Liver (tissue), 9 donors: ENCODE data around the gene PRDM2. TPM values are rescaled to one million over a fixed set of nuclear protein-coding genes. Genes with fewer than 3 reads are reported as not detected.

Experiments used
- DNase-seq: peaks from one replicate; pipeline ENCODE4 v3.0.0-alpha.2; 2017; ENCODE audit warnings: low spot score
- H3K27ac ChIP-seq, 2 donors: one replicate each; pipeline ENCODE4 v1.7.0; 2013; ENCODE audit warnings: inconsistent platforms in 2 of 2, low read length in 2 of 2, control low read depth in 1 of 2, low read depth in 1 of 2, mild to moderate bottlenecking in 1 of 2
- H3K27me3 ChIP-seq, 4 donors: one replicate each; pipeline versions ENCODE4 v1.6.1 to v1.7.0; 2013; ENCODE audit warnings: low read length in 3 of 4, inconsistent platforms in 1 of 4, mild to moderate bottlenecking in 1 of 4, moderate library complexity in 1 of 4; ENCODE audit not compliant: control insufficient read depth in 4 of 4, insufficient read depth in 4 of 4
- H3K36me3 ChIP-seq, 4 donors: one replicate each; pipeline versions ENCODE4 v1.6.1 to v1.7.0; 2013; ENCODE audit warnings: low read length in 3 of 4, mild to moderate bottlenecking in 3 of 4, low read depth in 1 of 4, moderate library complexity in 1 of 4; ENCODE audit not compliant: control insufficient read depth in 4 of 4, insufficient read depth in 3 of 4
- H3K4me1 ChIP-seq, 4 donors: one replicate each; pipeline versions ENCODE4 v1.6.1 to v1.7.0; 2013; ENCODE audit warnings: low read length in 3 of 4, mild to moderate bottlenecking in 3 of 4, moderate library complexity in 1 of 4; ENCODE audit not compliant: control insufficient read depth in 4 of 4, insufficient read depth in 4 of 4
- H3K4me3 ChIP-seq, 3 donors: one replicate each; pipeline versions ENCODE4 v1.6.1 to v1.7.0; 2013; ENCODE audit warnings: low read length in 3 of 3, control low read depth in 1 of 3, low read depth in 1 of 3, mild to moderate bottlenecking in 1 of 3
- H3K9ac ChIP-seq, 2 donors: one replicate each; pipeline ENCODE4 v1.7.0; 2013; ENCODE audit warnings: low read length in 2 of 2, mild to moderate bottlenecking in 2 of 2, moderate library complexity in 2 of 2, control low read depth in 1 of 2, low read depth in 1 of 2
- H3K9me3 ChIP-seq, 4 donors: one replicate each; pipeline versions ENCODE4 v1.6.1 to v1.7.0; 2013; ENCODE audit warnings: low read length in 3 of 4; ENCODE audit not compliant: control insufficient read depth in 4 of 4
- EGR1 ChIP-seq, 2 donors: IDR thresholded peaks; 2 replicates each; pipeline ENCODE4 v1.6.1; 2016 to 2018; ENCODE audit warnings: antibody characterized with exemption in 2 of 2, low read depth in 2 of 2
- FOXA1 ChIP-seq: IDR thresholded peaks from 2 replicates; pipeline ENCODE4 v1.6.1; 2016; ENCODE audit warnings: antibody characterized with exemption
- FOXA2 ChIP-seq: IDR thresholded peaks from 2 replicates; pipeline ENCODE4 v1.6.1; 2016; ENCODE audit warnings: antibody characterized with exemption
- HNF4A ChIP-seq, 2 donors: conservative IDR thresholded peaks; 2 replicates each; pipeline ENCODE4 v1.6.1; 2016; ENCODE audit warnings: antibody characterized with exemption in 2 of 2, mild to moderate bottlenecking in 2 of 2
- NR2F2 ChIP-seq: IDR thresholded peaks from 2 replicates; pipeline ENCODE4 v1.6.1; 2016; ENCODE audit warnings: antibody characterized with exemption
- RAD21 ChIP-seq, 2 donors: IDR thresholded peaks; 2 replicates each; pipeline ENCODE4 v1.6.1; 2016; ENCODE audit warnings: antibody characterized with exemption in 2 of 2, mild to moderate bottlenecking in 2 of 2
- RXRA ChIP-seq, 2 donors: IDR thresholded peaks; 2 replicates each; pipeline ENCODE4 v1.6.1; 2017 to 2018; ENCODE audit warnings: antibody characterized with exemption in 2 of 2, mild to moderate bottlenecking in 1 of 2
- SP1 ChIP-seq: IDR thresholded peaks from 2 replicates; pipeline ENCODE4 v1.6.1; 2018; ENCODE audit warnings: antibody characterized with exemption, mild to moderate bottlenecking
- TAF1 ChIP-seq: conservative IDR thresholded peaks from 2 replicates; pipeline ENCODE4 v1.6.1; 2016; ENCODE audit warnings: antibody characterized with exemption, mild to moderate bottlenecking
- YY1 ChIP-seq: IDR thresholded peaks from 2 replicates; pipeline ENCODE4 v1.6.1; 2016; ENCODE audit warnings: antibody characterized with exemption, mild to moderate bottlenecking
- WGBS: extraction: QIAGEN DNeasy Blood & Tissue Kit; methylation state at CpG from one replicate; pipeline ENCODE4 v1.1.7; 2013; 5-methylcytosine and 5-hydroxymethylcytosine counted together
- polyA plus RNA-seq, 2 donors: library from polyadenylated mRNA; stranded (reverse) in 1 of 2; unstranded in 1 of 2; fragments of 200-250 nt in 1 of 2; fragments of >200 nt in 1 of 2; fragmentation: Nextera tagmentation in 1 of 2; extraction: Ambion mirVana in 1 of 2; gene quantifications; one replicate each; pipeline versions ENCODE4 v1.2.1 to v1.2.3, GENCODE V29; 2013 to 2015
- total RNA-seq, 2 donors: library from RNA; depleted of rRNA; stranded (reverse); fragments of >200 nt; gene quantifications; one replicate each; pipeline ENCODE4 v1.2.3, GENCODE V29; 2014
- TF ChIP-seq, protein P1 (sequence below): IDR thresholded peaks from 2 replicates; pipeline ENCODE4 v1.6.1; 2016; ENCODE audit warnings: antibody characterized with exemption
- TF ChIP-seq, protein P2 (sequence below): fragments of 150-350 bp; IDR thresholded peaks from 2 replicates; pipeline ENCODE4 v1.5.1; 2017; ENCODE audit warnings: improper control_type of control experiment, low read depth, low read length; ENCODE audit not compliant: missing input control
- TF ChIP-seq, protein P3 (sequence below): IDR thresholded peaks from 2 replicates; pipeline ENCODE4 v1.6.1; 2016; ENCODE audit warnings: antibody characterized with exemption, mild to moderate bottlenecking
- TF ChIP-seq, protein P4 (sequence below): IDR thresholded peaks from 2 replicates; pipeline ENCODE4 v1.6.1; 2016; ENCODE audit warnings: antibody characterized with exemption
- TF ChIP-seq, protein P5 (sequence below): IDR thresholded peaks from 2 replicates; pipeline ENCODE4 v1.6.1; 2016; ENCODE audit warnings: antibody characterized with exemption
- donor health status: healthy.
- donor health status: healthy.
- donor health status: healthy.
- donor health status: healthy.
- donor health status: healthy.

PRDM2 gene
- total and polyA plus RNA-seq, 4 donors, result 4.5 to 13.9 (median 7.9) TPM

DNA sequence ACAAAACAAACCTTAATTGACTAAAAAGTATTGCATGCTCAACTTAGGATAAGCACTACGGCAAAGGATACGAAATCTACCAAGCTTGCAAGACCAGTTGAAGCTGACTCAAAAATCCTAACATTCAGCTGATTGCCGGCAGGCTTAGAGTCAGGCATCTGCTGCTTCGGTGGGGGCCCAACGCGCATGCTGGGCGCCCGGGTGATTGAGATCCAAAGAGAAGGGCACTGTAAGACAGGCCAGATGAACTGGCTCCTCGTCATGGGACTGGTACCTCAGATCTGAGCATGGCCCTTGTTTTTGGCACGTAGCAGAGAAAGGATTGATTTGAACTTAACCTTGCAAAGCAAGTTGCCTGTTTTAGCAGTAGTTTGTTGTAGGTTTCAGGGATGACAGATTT, 86.6 kb downstream of the PRDM2 start:
- no peak overlapping the region for H3K9ac ChIP-seq
- H3K27me3 ChIP-seq, result no peaks in the 10 kb centered on the region
- H3K9me3 ChIP-seq, result no peaks in the 10 kb centered on the region
- peaks cover 3 to 16% (median 6%) of the 10 kb centered on the region in 4 donors for H3K36me3 ChIP-seq
- TF ChIP-seq, protein P1, sequence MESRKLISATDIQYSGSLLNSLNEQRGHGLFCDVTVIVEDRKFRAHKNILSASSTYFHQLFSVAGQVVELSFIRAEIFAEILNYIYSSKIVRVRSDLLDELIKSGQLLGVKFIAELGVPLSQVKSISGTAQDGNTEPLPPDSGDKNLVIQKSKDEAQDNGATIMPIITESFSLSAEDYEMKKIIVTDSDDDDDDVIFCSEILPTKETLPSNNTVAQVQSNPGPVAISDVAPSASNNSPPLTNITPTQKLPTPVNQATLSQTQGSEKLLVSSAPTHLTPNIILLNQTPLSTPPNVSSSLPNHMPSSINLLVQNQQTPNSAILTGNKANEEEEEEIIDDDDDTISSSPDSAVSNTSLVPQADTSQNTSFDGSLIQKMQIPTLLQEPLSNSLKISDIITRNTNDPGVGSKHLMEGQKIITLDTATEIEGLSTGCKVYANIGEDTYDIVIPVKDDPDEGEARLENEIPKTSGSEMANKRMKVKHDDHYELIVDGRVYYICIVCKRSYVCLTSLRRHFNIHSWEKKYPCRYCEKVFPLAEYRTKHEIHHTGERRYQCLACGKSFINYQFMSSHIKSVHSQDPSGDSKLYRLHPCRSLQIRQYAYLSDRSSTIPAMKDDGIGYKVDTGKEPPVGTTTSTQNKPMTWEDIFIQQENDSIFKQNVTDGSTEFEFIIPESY, result no peak
- TF ChIP-seq RAD21 (IDR thresholded peaks at IDR 0.05) (no peak), SP1 (no peak), EGR1 (IDR thresholded peaks at IDR 0.05; ENCODE audit: low read depth in 2 of 2) (no peak), FOXA2 (no peak), YY1 (no peak), HNF4A (conservative IDR thresholded peaks at IDR 0.05) (no peak), RXRA (IDR thresholded peaks at IDR 0.05) (no peak), FOXA1 (no peak)
- TF ChIP-seq, protein P2, sequence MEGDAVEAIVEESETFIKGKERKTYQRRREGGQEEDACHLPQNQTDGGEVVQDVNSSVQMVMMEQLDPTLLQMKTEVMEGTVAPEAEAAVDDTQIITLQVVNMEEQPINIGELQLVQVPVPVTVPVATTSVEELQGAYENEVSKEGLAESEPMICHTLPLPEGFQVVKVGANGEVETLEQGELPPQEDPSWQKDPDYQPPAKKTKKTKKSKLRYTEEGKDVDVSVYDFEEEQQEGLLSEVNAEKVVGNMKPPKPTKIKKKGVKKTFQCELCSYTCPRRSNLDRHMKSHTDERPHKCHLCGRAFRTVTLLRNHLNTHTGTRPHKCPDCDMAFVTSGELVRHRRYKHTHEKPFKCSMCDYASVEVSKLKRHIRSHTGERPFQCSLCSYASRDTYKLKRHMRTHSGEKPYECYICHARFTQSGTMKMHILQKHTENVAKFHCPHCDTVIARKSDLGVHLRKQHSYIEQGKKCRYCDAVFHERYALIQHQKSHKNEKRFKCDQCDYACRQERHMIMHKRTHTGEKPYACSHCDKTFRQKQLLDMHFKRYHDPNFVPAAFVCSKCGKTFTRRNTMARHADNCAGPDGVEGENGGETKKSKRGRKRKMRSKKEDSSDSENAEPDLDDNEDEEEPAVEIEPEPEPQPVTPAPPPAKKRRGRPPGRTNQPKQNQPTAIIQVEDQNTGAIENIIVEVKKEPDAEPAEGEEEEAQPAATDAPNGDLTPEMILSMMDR, result no peak
- TF ChIP-seq, protein P3, sequence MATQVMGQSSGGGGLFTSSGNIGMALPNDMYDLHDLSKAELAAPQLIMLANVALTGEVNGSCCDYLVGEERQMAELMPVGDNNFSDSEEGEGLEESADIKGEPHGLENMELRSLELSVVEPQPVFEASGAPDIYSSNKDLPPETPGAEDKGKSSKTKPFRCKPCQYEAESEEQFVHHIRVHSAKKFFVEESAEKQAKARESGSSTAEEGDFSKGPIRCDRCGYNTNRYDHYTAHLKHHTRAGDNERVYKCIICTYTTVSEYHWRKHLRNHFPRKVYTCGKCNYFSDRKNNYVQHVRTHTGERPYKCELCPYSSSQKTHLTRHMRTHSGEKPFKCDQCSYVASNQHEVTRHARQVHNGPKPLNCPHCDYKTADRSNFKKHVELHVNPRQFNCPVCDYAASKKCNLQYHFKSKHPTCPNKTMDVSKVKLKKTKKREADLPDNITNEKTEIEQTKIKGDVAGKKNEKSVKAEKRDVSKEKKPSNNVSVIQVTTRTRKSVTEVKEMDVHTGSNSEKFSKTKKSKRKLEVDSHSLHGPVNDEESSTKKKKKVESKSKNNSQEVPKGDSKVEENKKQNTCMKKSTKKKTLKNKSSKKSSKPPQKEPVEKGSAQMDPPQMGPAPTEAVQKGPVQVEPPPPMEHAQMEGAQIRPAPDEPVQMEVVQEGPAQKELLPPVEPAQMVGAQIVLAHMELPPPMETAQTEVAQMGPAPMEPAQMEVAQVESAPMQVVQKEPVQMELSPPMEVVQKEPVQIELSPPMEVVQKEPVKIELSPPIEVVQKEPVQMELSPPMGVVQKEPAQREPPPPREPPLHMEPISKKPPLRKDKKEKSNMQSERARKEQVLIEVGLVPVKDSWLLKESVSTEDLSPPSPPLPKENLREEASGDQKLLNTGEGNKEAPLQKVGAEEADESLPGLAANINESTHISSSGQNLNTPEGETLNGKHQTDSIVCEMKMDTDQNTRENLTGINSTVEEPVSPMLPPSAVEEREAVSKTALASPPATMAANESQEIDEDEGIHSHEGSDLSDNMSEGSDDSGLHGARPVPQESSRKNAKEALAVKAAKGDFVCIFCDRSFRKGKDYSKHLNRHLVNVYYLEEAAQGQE, result no peak
- TF ChIP-seq, protein P4, sequence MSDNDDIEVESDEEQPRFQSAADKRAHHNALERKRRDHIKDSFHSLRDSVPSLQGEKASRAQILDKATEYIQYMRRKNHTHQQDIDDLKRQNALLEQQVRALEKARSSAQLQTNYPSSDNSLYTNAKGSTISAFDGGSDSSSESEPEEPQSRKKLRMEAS, result no peak
- TF ChIP-seq, protein P5, sequence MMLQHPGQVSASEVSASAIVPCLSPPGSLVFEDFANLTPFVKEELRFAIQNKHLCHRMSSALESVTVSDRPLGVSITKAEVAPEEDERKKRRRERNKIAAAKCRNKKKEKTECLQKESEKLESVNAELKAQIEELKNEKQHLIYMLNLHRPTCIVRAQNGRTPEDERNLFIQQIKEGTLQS, result no peak
- 97% methylated on average over 10 of the region's 10 CpGs for WGBS
- no peaks in the 10 kb centered on the region for H3K4me1 ChIP-seq
- no peak overlapping the region for H3K4me3 ChIP-seq
- DNase-seq, result no peak
- H3K27ac ChIP-seq, result no peak overlapping the region

DNA sequence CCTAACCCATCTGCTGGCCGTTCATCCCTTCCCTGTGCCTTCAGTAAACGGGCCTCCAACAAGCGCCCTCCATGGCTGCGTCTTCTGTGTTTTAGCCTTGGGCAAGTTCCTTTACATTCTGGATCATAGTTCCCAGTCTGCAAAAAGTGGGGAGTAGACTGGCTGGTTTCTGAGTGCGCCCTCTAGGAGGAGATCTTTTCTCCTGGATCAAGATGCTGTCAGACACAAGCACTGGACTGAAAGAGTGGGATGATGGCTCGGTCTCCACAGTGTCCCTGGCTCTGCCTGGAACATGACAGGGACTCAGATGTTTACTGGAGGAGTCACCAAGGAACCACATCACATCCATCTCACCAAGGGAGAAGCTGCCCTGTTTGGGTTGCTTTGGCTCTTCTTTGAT, 88.8 kb downstream of the PRDM2 start:
- DNase-seq, result no peak
- Histone ChIP-seq H3K4me3 (no peak overlapping the region), H3K36me3 (peaks cover under 1 to 14% (median 6%) of the 10 kb centered on the region in 4 donors), H3K9ac (no peak overlapping the region), H3K9me3 (no peaks in the 10 kb centered on the region), H3K27ac (no peak overlapping the region), H3K27me3 (no peaks in the 10 kb centered on the region), H3K4me1 (no peaks in the 10 kb centered on the region)
- TF ChIP-seq YY1, result no peak
- TF ChIP-seq, protein P5, result no peak
- no peak for TF ChIP-seq RXRA (IDR thresholded peaks at IDR 0.05)
- TF ChIP-seq HNF4A (conservative IDR thresholded peaks at IDR 0.05), result no peak
- TF ChIP-seq TAF1, result no peak
- no peak for TF ChIP-seq FOXA2
- TF ChIP-seq, protein P1, result no peak
- TF ChIP-seq SP1, result no peak
- no peak for TF ChIP-seq NR2F2
- WGBS, result 97% methylated on average over 6 of the region's 6 CpGs
